ENCODE results near the gene ZNF418. TPM values are rescaled to one million over a fixed set of nuclear protein-coding genes. Genes with fewer than 3 reads are reported as not detected.
"Not testable (repeated sequence)": the region's sequence is repeated elsewhere in the genome, so short reads cannot be mapped to it uniquely, and the experiment has no call there.

The ZNF418 gene
- total RNA-seq, 2 experiments from 2014 or later = 5.7 to 6.6 TPM

GRCh38 chr19:57927587-57927986, 7.6 kb downstream of the ZNF418 start:
- no peak overlapping the region for H3K4me3 Mint-ChIP-seq
- H3K4me1 Mint-ChIP-seq = no peaks in the 10 kb centered on the region
- no peak for DNase-seq
- peaks cover 59% of the 10 kb centered on the region for H3K36me3 Mint-ChIP-seq
- CTCF ChIA-PET = no interaction called here
- peaks cover 38% of the 10 kb centered on the region for H3K9me3 Mint-ChIP-seq (ENCODE audit: low read depth)
- H3K27me3 Mint-ChIP-seq = no peaks in the 10 kb centered on the region
- H3K27ac Mint-ChIP-seq = no peak overlapping the region
- ATAC-seq = no peak

GRCh38 chr19:57916168-57916995, 18.8 kb downstream of the ZNF418 start, which contains the start of gene ZNF417:
ZNF417 (minus strand) TSS chr19:57916592; CDS start chr19:57916411, 181 bp downstream.
- ATAC-seq (peak; percentile 99), DNase-seq (peak; percentile 92)
- CTCF ChIA-PET = interaction anchor here (0.9 to 1.2 kb wide), 3 partner anchors 14 to 189 kb away, joined by 4 to 8 read pairs (median 5); partner anchors contain the start of gene ZNF671
- H3K27ac Mint-ChIP-seq = peak within 1 kb of the TSS; percentile 96
- peaks cover 33% of the 10 kb centered on the region for H3K4me1 Mint-ChIP-seq
- peaks cover 23% of the 10 kb centered on the region for H3K9me3 Mint-ChIP-seq (ENCODE audit: low read depth)
- not testable (repeated sequence) for H3K27me3 Mint-ChIP-seq
- H3K36me3 Mint-ChIP-seq = peaks cover 66% of the 10 kb centered on the region
- peak within 1 kb of the TSS; percentile 90 for H3K4me3 Mint-ChIP-seq

GRCh38 chr19:57914531-57914930, 20.7 kb downstream of the ZNF418 start:
- CTCF ChIA-PET = no interaction called here
- no peaks in the 10 kb centered on the region for H3K27me3 Mint-ChIP-seq
- H3K4me3 Mint-ChIP-seq = no peak overlapping the region
- H3K9me3 Mint-ChIP-seq (ENCODE audit: low read depth) = peaks cover 23% of the 10 kb centered on the region
- DNase-seq (no peak), ATAC-seq (no peak)
- H3K4me1 Mint-ChIP-seq = peaks cover 33% of the 10 kb centered on the region
- no peak overlapping the region for H3K27ac Mint-ChIP-seq
- peaks cover 70% of the 10 kb centered on the region for H3K36me3 Mint-ChIP-seq

- Mint-ChIP-seq H3K4me1 (peaks cover 9% of the 10 kb centered on the region), H3K27ac (no peak overlapping the region), H3K9me3 (ENCODE audit: low read depth) (peaks cover 22% of the 10 kb centered on the region), H3K4me3 (no peak overlapping the region), H3K36me3 (peaks cover 62% of the 10 kb centered on the region), H3K27me3 (no peaks in the 10 kb centered on the region)
- DNase-seq (no peak), ATAC-seq (no peak)
- CTCF ChIA-PET = interaction anchor here (1.0 kb wide), 1 partner anchor 19 kb away, joined by 3 read pairs; no protein-coding TSS in a partner anchor
Observed at GRCh38 chr19:57907394-57907793, 27.8 kb downstream of the ZNF418 start.

GRCh38 chr19:57905258-57905657, 29.9 kb downstream of the ZNF418 start:
- H3K4me3 Mint-ChIP-seq = no peak overlapping the region
- H3K4me1 Mint-ChIP-seq = peaks cover 5% of the 10 kb centered on the region
- H3K36me3 Mint-ChIP-seq = peaks cover 48% of the 10 kb centered on the region
- ATAC-seq = no peak
- no peak for DNase-seq
- CTCF ChIA-PET = no interaction called here
- peaks cover 16% of the 10 kb centered on the region for H3K9me3 Mint-ChIP-seq (ENCODE audit: low read depth)
- no peak overlapping the region for H3K27ac Mint-ChIP-seq
- H3K27me3 Mint-ChIP-seq = no peaks in the 10 kb centered on the region

- no peak for ATAC-seq
- peaks cover 10% of the 10 kb centered on the region for H3K9me3 Mint-ChIP-seq (ENCODE audit: low read depth)
- CTCF ChIA-PET = no interaction called here
Observed at GRCh38 chr19:57903618-57904184, 31.5 kb downstream of the ZNF418 start.

GRCh38 chr19:57900311-57900710, 34.9 kb downstream of the ZNF418 start:
- no peak for ATAC-seq
- H3K9me3 Mint-ChIP-seq (ENCODE audit: low read depth) = no peaks in the 10 kb centered on the region
- CTCF ChIA-PET = no interaction called here
- peaks cover 7% of the 10 kb centered on the region for H3K4me1 Mint-ChIP-seq
- no peak for DNase-seq
- no peak overlapping the region for H3K4me3 Mint-ChIP-seq
- H3K36me3 Mint-ChIP-seq = peaks cover 19% of the 10 kb centered on the region
- H3K27me3 Mint-ChIP-seq = no peaks in the 10 kb centered on the region
- H3K27ac Mint-ChIP-seq = no peak overlapping the region

More at GRCh38 chr19:57903618-57904184, 31.5 kb downstream of the ZNF418 start:
- DNase-seq = no peak
- no peaks in the 10 kb centered on the region for H3K27me3 Mint-ChIP-seq
- no peak overlapping the region for H3K27ac Mint-ChIP-seq
- H3K4me3 Mint-ChIP-seq = no peak overlapping the region
- peaks cover 5% of the 10 kb centered on the region for H3K4me1 Mint-ChIP-seq
- H3K36me3 Mint-ChIP-seq = peaks cover 39% of the 10 kb centered on the region

- H3K27ac Mint-ChIP-seq; H3K4me3 Mint-ChIP-seq; CTCF ChIA-PET; H3K9me3 Mint-ChIP-seq (ENCODE audit: low read depth); H3K27me3 Mint-ChIP-seq; ATAC-seq; DNase-seq: not testable (repeated sequence)
- Mint-ChIP-seq H3K36me3 (peaks cover 37% of the 10 kb centered on the region), H3K4me1 (peaks cover 20% of the 10 kb centered on the region)
Observed at GRCh38 chr19:57890706-57891105, 44.5 kb downstream of the ZNF418 start.

- H3K4me3 Mint-ChIP-seq = peak within 1 kb of the TSS; percentile 85
Observed at GRCh38 chr19:57888560-57889231, 46.5 kb downstream of the ZNF418 start, which contains the start of gene ZNF814. ZNF814 (minus strand) TSS chr19:57889037; CDS start chr19:57888802, 235 bp downstream.

GRCh38 chr19:57888107-57888559, 47.1 kb downstream of the ZNF418 start:
- Mint-ChIP-seq H3K27me3 (no peaks in the 10 kb centered on the region), H3K4me1 (peaks cover 20% of the 10 kb centered on the region), H3K36me3 (peaks cover 61% of the 10 kb centered on the region), H3K4me3 (peak overlapping the region; percentile 85), H3K9me3 (ENCODE audit: low read depth) (peaks cover 8% of the 10 kb centered on the region), H3K27ac (peak overlapping the region; percentile 88)
- CTCF ChIA-PET = interaction anchor here (1.1 kb wide), 1 partner anchor 19 kb away, joined by 3 read pairs; no protein-coding TSS in a partner anchor
- ATAC-seq (peak; percentile 9), DNase-seq (no peak)

More at GRCh38 chr19:57888560-57889231, 46.5 kb downstream of the ZNF418 start, which contains the start of gene ZNF814:
- Mint-ChIP-seq H3K36me3 (peaks cover 56% of the 10 kb centered on the region), H3K9me3 (ENCODE audit: low read depth) (peaks cover 8% of the 10 kb centered on the region), H3K4me1 (peaks cover 20% of the 10 kb centered on the region), H3K27me3 (no peaks in the 10 kb centered on the region), H3K27ac (peak within 1 kb of the TSS; percentile 88)
- ATAC-seq (peak; percentile 93), DNase-seq (peak; percentile 92)
- CTCF ChIA-PET = interaction anchor here (1.1 kb wide), 1 partner anchor 18 kb away, joined by 3 read pairs; no protein-coding TSS in a partner anchor

- Mint-ChIP-seq H3K27me3 (no peaks in the 10 kb centered on the region), H3K4me1 (peaks cover 20% of the 10 kb centered on the region), H3K9me3 (ENCODE audit: low read depth) (peaks cover 12% of the 10 kb centered on the region), H3K27ac (peak overlapping the region; percentile 88), H3K36me3 (peaks cover 64% of the 10 kb centered on the region), H3K4me3 (peak overlapping the region; percentile 85)
- CTCF ChIA-PET = interaction anchor here (1.1 to 2.5 kb wide), 2 partner anchors 9 to 19 kb away, joined by 3 to 5 read pairs; no protein-coding TSS in a partner anchor
- ATAC-seq = no peak
- no peak for DNase-seq
Observed at GRCh38 chr19:57887195-57887941, 47.8 kb downstream of the ZNF418 start.

GRCh38 chr19:57886046-57886445, 49.2 kb downstream of the ZNF418 start:
- Mint-ChIP-seq H3K4me1 (peaks cover 20% of the 10 kb centered on the region), H3K27ac (no peak overlapping the region), H3K4me3 (no peak overlapping the region), H3K9me3 (ENCODE audit: low read depth) (peaks cover 10% of the 10 kb centered on the region), H3K36me3 (peaks cover 62% of the 10 kb centered on the region), H3K27me3 (no peaks in the 10 kb centered on the region)
- CTCF ChIA-PET = interaction anchor here (2.5 kb wide), 1 partner anchor 11 kb away, joined by 5 read pairs; no protein-coding TSS in a partner anchor
- ATAC-seq (no peak), DNase-seq (no peak)

All from activated CD8-positive, alpha-beta memory T cell treated with anti-CD3 and anti-CD28 coated beads, Interleukin-2, amount 10 ng/mL, durations not matched to agents 7 days and 5 days (primary cell).